ENCODE measurements around the gene SEL1L. TPM values are rescaled to one million over a fixed set of nuclear protein-coding genes. Genes with fewer than 3 reads are reported as not detected.

Gene SEL1L
- total and polyA plus RNA-seq, 2 of the 13 experiments (the other 11 are each of a cell fraction or from before 2014, with no cell fraction given): 15.3 to 61.0 TPM

- H3K36me3 ChIP-seq (replicated peaks in 1 of 2; ENCODE audit: control insufficient read depth in 1 of 2, insufficient read depth in 2 of 2, low read length in 2 of 2): peaks cover 5 to 19% of the 10 kb centered on the region in 2 experiments; a peak in 4 of 5 replicates
- ATAC-seq: no peak; the same call in 2 of the 3 replicates
Measured at GRCh38 chr14:81511111-81511904, 22.3 kb downstream of the SEL1L start.

More at GRCh38 chr14:81511111-81511904, 22.3 kb downstream of the SEL1L start:
- no peak overlapping the region for H3K4me3 ChIP-seq (replicated peaks in 1 of 3; ENCODE audit: insufficient read depth in 1 of 3, low read depth in 2 of 3, low read length in 3 of 3)
- no peaks in the 10 kb centered on the region for H3K27me3 ChIP-seq (ENCODE audit: control insufficient read depth in 1 of 2, insufficient read depth in 2 of 2, low read length in 2 of 2)
- ChIA-PET CTCF (ENCODE audit: low intra/inter-chr PET ratio, low total read pairs) (no interaction called here), POLR2A (interaction anchor here (1.6 kb wide), 1 partner anchor 22 kb away, joined by 4 read pairs; the partner anchor contains the start of gene SEL1L)
- H3K9me3 ChIP-seq (ENCODE audit: low read length): no peaks in the 10 kb centered on the region
- peaks cover 40% of the 10 kb centered on the region for H3K4me1 ChIP-seq (ENCODE audit: insufficient read depth, low read length)
- no peaks in the 10 kb centered on the region; the same call in 1 of the 2 replicates for H4K20me1 ChIP-seq (ENCODE audit: insufficient read depth, low read length)
- H3K79me2 ChIP-seq (ENCODE audit: insufficient read depth, low read length): peaks cover 5% of the 10 kb centered on the region
- TF ChIP-seq ZNF30 (CRISPR knock-in tag; IDR thresholded peaks at IDR 0.05) (no peak), RFX1 (IDR thresholded peaks at IDR 0.05) (no peak), ZBTB34 (CRISPR knock-in tag; IDR thresholded peaks at IDR 0.05) (no peak), PHB2 (IDR thresholded peaks at IDR 0.05; ENCODE audit: partially characterized antibody) (no peak), SOX13 (IDR thresholded peaks at IDR 0.05) (no peak), SOX13 (CRISPR knock-in tag; conservative IDR thresholded peaks at IDR 0.05 in 1 of 2, IDR thresholded peaks at IDR 0.05 in 1 of 2) (peak in 1 of 2 experiments; percentile 43; a peak in 2 of 4 replicates), POLR2G (IDR thresholded peaks at IDR 0.05; ENCODE audit: low read depth, low read length) (no peak), CEBPB (IDR thresholded peaks at IDR 0.05; ENCODE audit: borderline replicate concordance, low read depth, low read length) (peak; percentile 50; the same call in 1 of the 2 replicates), CEBPG (CRISPR knock-in tag; IDR thresholded peaks at IDR 0.05) (peak; percentile 64), ZFP41 (CRISPR knock-in tag; IDR thresholded peaks at IDR 0.05; ENCODE audit: borderline replicate concordance) (no peak)
- in situ Hi-C loops (cut with HindIII; ENCODE audit: extremely low pct_ligation_motif_present, low pct_unique_long_range_greater_than_20kb) (no loop called here), intact Hi-C loops (cut with micrococcal nuclease; ENCODE audit: unreplicated experiment) (no loop called here)
- H2AFZ ChIP-seq (ENCODE audit: low read length): no peak overlapping the region
- BruUV-seq (replicated peaks): no TSS peak
- FAIRE-seq (peak; percentile 36), DNase-seq (ENCODE audit: low spot score) (peak; percentile 18)
- 78% methylated on average over 6 of the region's 6 CpGs for WGBS (ENCODE audit: low lambda C conversion rate)
- no peak overlapping the region for H3K9ac ChIP-seq (ENCODE audit: insufficient read depth, low read depth, low read length)
- H3K27ac ChIP-seq (ENCODE audit: extremely low read length, insufficient read depth, low read length): no peak overlapping the region
- no peak overlapping the region for H3K4me2 ChIP-seq (ENCODE audit: low read depth, low read length)
